Activated CD4-positive, alpha-beta memory T cell treated with anti-CD3 and anti-CD28 coated beads for 36 hours (primary cell): Measurements from ENCODE around the gene ZNF341. TPM values are rescaled to one million over a fixed set of nuclear protein-coding genes. Genes with fewer than 3 reads are reported as not detected.
"Not testable (repeated sequence)": the region's sequence is repeated elsewhere in the genome, so short reads cannot be mapped to it uniquely, and the experiment has no call there.

Source experiments
- CTCF ChIA-PET: fragments of 350-600 bp; sonication (Branson Sonifier 250); formaldehyde crosslinking; loops from one replicate; lab custom pipeline; 2021; ENCODE audit warnings: antibody characterized with exemption, inconsistent platforms; lab: Charles Lee
- POLR2A ChIA-PET: fragments of 350-600 bp; sonication (Branson Sonifier 250); formaldehyde crosslinking; loops from one replicate; lab custom pipeline; 2021; ENCODE audit warnings: antibody characterized with exemption; lab: Charles Lee
- DNase-seq: peaks from one replicate; pipeline ENCODE4 v3.0.0-alpha.2; 2020
- H3K27ac Mint-ChIP-seq: one replicate; pipeline ENCODE4 v1.8.0; 2021; ENCODE audit warnings: mixed read lengths
- H3K27me3 Mint-ChIP-seq: one replicate; pipeline ENCODE4 v1.8.0; 2021; ENCODE audit warnings: mixed read lengths
- H3K36me3 Mint-ChIP-seq: one replicate; pipeline ENCODE4 v1.8.0; 2021; ENCODE audit warnings: mixed read lengths
- H3K4me1 Mint-ChIP-seq: one replicate; pipeline ENCODE4 v1.8.0; 2021; ENCODE audit warnings: low read depth, mixed read lengths
- H3K4me3 Mint-ChIP-seq: one replicate; pipeline ENCODE4 v1.8.0; 2021; ENCODE audit warnings: mild to moderate bottlenecking, mixed read lengths
- H3K9me3 Mint-ChIP-seq: one replicate; pipeline ENCODE4 v1.8.0; 2021; ENCODE audit warnings: mixed read lengths
- intact Hi-C: fragments of 100-400 bp; cut with micrococcal nuclease; formaldehyde crosslinking; loops from one replicate; pipeline ENCODE4 v1.15.1; 2023
- total RNA-seq, 2 experiments: library from RNA; stranded (reverse); gene quantifications; one replicate each; pipeline ENCODE4 v1.2.3, GENCODE V29; 2021

Gene ZNF341
- total RNA-seq, 2 experiments from 2014 or later = 5.9 TPM

DNA sequence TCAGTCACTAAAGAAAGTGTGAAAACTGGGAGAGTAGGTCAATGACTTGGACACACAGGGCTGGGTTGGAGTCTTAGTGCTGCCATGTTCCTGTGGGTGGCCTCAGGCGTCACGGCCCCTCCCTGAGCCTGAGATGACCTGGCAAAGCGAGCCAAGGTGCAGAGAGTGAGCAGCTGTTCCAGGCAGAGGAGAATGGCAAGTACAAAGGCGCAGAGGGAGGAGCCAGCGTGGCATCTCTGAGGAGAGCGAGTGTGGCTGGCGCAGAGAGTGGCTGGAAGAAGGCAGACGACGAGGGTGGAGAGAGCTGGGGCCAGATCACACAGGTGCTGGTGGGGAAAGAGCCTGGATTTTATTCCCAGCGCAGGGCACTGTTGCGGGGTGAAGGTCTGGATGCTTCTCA is 58.8 kb downstream of the ZNF341 start:
- H3K4me3 Mint-ChIP-seq = no peak overlapping the region
- peaks cover 12% of the 10 kb centered on the region for H3K4me1 Mint-ChIP-seq
- POLR2A ChIA-PET = no interaction called here
- no peak overlapping the region for H3K27ac Mint-ChIP-seq
- no peaks in the 10 kb centered on the region for H3K27me3 Mint-ChIP-seq
- DNase-seq = no peak
- intact Hi-C loops = no loop called here
- peaks cover 9% of the 10 kb centered on the region for H3K36me3 Mint-ChIP-seq
- CTCF ChIA-PET = interaction anchor here (2.4 to 2.5 kb wide), 2 partner anchors 11 to 125 kb away, joined by 12 to 13 read pairs; no protein-coding TSS in a partner anchor
- no peaks in the 10 kb centered on the region for H3K9me3 Mint-ChIP-seq

DNA sequence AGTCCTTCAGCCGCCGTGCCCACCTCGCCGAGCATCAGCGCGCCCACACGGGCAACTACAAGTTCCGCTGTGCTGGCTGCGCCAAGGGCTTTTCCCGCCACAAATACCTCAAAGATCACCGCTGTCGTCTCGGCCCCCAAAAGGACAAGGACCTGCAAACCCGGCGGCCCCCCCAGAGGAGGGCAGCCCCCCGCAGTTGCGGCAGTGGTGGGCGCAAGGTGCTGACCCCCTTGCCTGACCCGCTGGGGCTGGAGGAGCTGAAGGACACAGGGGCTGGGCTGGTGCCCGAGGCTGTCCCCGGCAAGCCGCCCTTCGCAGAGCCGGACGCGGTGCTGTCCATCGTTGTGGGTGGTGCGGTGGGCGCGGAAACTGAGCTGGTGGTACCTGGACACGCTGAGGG is 59.2 kb downstream of the ZNF341 start:
- intact Hi-C loops = no loop called here
- no peak overlapping the region for H3K27ac Mint-ChIP-seq
- H3K36me3 Mint-ChIP-seq = peaks cover 9% of the 10 kb centered on the region
- no peaks in the 10 kb centered on the region for H3K27me3 Mint-ChIP-seq
- ChIA-PET POLR2A (no interaction called here), CTCF (interaction anchor here (1.2 to 2.5 kb wide), 3 partner anchors 10 to 124 kb away, joined by 3 to 13 read pairs (median 12); no protein-coding TSS in a partner anchor)
- H3K4me1 Mint-ChIP-seq = peaks cover 11% of the 10 kb centered on the region
- H3K9me3 Mint-ChIP-seq = no peaks in the 10 kb centered on the region
- no peak for DNase-seq
- no peak overlapping the region for H3K4me3 Mint-ChIP-seq

DNA sequence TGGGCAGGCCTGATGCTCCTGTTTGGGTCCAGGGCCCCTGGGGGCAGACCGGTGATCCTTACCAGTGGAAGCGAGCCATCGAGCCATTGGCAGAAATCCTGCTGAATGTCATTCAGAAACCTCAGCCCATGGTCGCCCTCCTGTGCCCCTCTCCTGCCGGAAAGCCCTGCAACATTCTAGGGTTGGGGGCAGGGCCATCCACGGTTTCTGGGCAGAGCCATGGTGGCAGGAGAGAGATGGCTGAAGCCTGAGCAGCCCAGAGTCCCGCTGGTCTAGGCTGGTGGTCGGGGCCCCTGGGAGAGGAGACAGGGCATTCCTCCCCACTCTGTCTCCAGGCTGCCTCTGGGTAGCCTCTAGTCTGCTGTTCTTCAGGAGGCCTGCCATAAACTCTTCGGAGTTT is 59.7 kb downstream of the ZNF341 start:
- no peak overlapping the region for H3K27ac Mint-ChIP-seq
- ChIA-PET CTCF (interaction anchor here (0.6 to 2.5 kb wide), 24 partner anchors 9 to 339 kb away, joined by 3 to 14 read pairs (median 5); partner anchors contain the start of gene CHMP4B), POLR2A (no interaction called here)
- peaks cover 9% of the 10 kb centered on the region for H3K4me1 Mint-ChIP-seq
- H3K36me3 Mint-ChIP-seq = peaks cover 9% of the 10 kb centered on the region
- no peaks in the 10 kb centered on the region for H3K9me3 Mint-ChIP-seq
- DNase-seq = no peak
- H3K27me3 Mint-ChIP-seq = no peaks in the 10 kb centered on the region
- intact Hi-C loops = no loop called here
- H3K4me3 Mint-ChIP-seq = no peak overlapping the region

GRCh38 chr20:33791959-33792597 is 60.3 kb downstream of the ZNF341 start:
- Mint-ChIP-seq H3K4me3 (no peak overlapping the region), H3K9me3 (no peaks in the 10 kb centered on the region), H3K27me3 (no peaks in the 10 kb centered on the region), H3K27ac (no peak overlapping the region), H3K36me3 (peaks cover 9% of the 10 kb centered on the region), H3K4me1 (peaks cover 7% of the 10 kb centered on the region)
- ChIA-PET CTCF (interaction anchor here (0.6 to 2.5 kb wide), 27 partner anchors 9 to 928 kb away, joined by 3 to 14 read pairs (median 5); partner anchors contain the start of gene CHMP4B), POLR2A (interaction anchor here (0.6 kb wide), 1 partner anchor 19 kb away, joined by 3 read pairs; no protein-coding TSS in a partner anchor)
- DNase-seq = peak; percentile 60
- intact Hi-C loops = loop anchor here (1.0 kb wide), 1 partner anchor 123 kb away; no protein-coding TSS in a partner anchor

DNA sequence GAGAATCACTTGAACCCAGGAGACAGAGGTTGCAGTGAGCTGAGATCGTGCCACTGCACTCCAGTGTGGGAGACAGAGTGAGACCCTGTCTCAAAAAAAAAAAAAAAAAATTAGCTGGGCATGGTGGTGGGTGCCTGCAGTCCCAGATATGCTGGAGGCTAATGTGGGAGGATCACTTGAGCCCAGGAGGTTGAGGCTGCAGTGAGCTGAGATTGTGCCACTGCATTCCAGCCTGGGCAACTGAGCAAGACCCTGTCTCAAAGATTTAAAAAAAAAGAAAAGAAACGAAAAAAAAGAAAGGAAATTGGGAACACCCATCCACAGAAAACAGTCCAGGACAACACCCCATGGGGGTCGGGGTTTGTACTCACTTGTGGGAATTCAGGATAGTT is 60.8 kb downstream of the ZNF341 start:
- H3K27ac Mint-ChIP-seq, DNase-seq, H3K4me3 Mint-ChIP-seq, H3K4me1 Mint-ChIP-seq, H3K36me3 Mint-ChIP-seq, H3K27me3 Mint-ChIP-seq, H3K9me3 Mint-ChIP-seq: not testable (repeated sequence)
- ChIA-PET POLR2A (interaction anchor here (0.6 kb wide), 1 partner anchor 18 kb away, joined by 3 read pairs; no protein-coding TSS in a partner anchor), CTCF (interaction anchor here (0.6 to 2.5 kb wide), 23 partner anchors 9 to 927 kb away, joined by 3 to 14 read pairs (median 5); partner anchors contain the start of gene CHMP4B)
- intact Hi-C loops = loop anchor here (1.0 kb wide), 1 partner anchor 123 kb away; no protein-coding TSS in a partner anchor

GRCh38 chr20:33793011-33793931 is 61.5 kb downstream of the ZNF341 start:
- ChIA-PET CTCF (interaction anchor here (0.7 to 2.5 kb wide), 18 partner anchors 8 to 338 kb away, joined by 3 to 14 read pairs (median 4); partner anchors contain the start of gene CHMP4B), POLR2A (no interaction called here)
- Mint-ChIP-seq H3K27ac (no peak overlapping the region), H3K36me3 (peaks cover 9% of the 10 kb centered on the region), H3K4me1 (no peaks in the 10 kb centered on the region), H3K4me3 (no peak overlapping the region), H3K27me3 (no peaks in the 10 kb centered on the region), H3K9me3 (no peaks in the 10 kb centered on the region)
- intact Hi-C loops = no loop called here
- no peak for DNase-seq

GRCh38 chr20:33796263-33796906 is 64.6 kb downstream of the ZNF341 start:
- H3K9me3 Mint-ChIP-seq = no peaks in the 10 kb centered on the region
- ChIA-PET POLR2A (no interaction called here), CTCF (no interaction called here)
- H3K27ac Mint-ChIP-seq = no peak overlapping the region
- no peaks in the 10 kb centered on the region for H3K4me1 Mint-ChIP-seq
- intact Hi-C loops = no loop called here
- H3K36me3 Mint-ChIP-seq = no peaks in the 10 kb centered on the region
- H3K27me3 Mint-ChIP-seq = no peaks in the 10 kb centered on the region
- H3K4me3 Mint-ChIP-seq = no peak overlapping the region
- no peak for DNase-seq

DNA sequence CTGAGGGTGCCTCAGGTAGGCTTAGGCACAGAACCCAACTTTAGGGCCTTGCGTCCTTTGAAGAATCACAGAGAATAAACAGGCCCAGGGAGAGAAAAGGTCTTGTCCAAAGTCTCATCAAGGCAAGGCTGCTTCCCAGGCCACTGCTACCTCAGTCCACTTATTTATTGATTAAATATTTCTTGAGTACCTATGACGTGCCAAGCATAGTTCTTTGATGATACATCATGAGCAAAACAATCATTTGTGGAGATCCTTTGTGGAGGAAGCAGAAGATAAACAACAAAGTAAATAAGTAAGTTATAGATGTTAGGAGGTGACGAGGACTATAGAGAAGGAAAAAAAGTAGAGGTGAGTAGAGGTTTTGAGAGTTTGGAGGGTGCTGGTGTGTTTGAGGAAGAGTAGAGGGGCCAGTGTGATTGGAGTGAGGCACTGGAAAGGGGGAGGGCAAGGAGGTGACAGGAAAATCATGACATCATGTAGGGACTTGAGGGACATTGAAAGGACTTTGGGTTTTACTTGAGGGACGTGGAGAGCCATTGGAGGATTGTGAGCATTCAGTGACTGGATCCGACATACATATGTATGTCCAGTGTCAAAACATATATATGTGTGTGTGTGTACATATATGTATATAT is 65.2 kb downstream of the ZNF341 start:
- DNase-seq = no peak
- POLR2A ChIA-PET = no interaction called here
- no peaks in the 10 kb centered on the region for H3K4me1 Mint-ChIP-seq
- no peak overlapping the region for H3K27ac Mint-ChIP-seq
- no peak overlapping the region for H3K4me3 Mint-ChIP-seq
- intact Hi-C loops = no loop called here
- no peaks in the 10 kb centered on the region for H3K27me3 Mint-ChIP-seq
- H3K36me3 Mint-ChIP-seq = no peaks in the 10 kb centered on the region
- CTCF ChIA-PET = no interaction called here
- H3K9me3 Mint-ChIP-seq = no peaks in the 10 kb centered on the region

DNA sequence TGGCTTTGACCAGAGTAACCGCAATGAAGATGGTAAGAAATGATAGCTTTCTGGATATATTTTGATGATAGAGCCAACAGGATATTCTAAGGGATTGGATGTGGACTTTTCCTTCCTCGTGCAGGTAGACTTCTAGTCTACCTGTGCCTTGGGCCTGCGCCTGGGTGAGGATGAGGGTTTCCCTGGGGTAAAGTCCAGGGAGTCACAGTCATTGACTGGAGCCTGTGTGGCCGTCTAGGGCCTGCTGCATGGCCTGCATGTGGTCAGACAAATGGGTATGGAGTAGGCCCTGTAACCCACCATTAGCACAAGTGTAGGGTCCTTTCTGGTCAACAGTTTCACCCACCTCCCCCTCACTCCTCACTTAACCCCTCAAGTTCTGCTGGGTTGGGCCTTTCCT is 66.6 kb downstream of the ZNF341 start:
- intact Hi-C loops = no loop called here
- POLR2A ChIA-PET = no interaction called here
- no peak overlapping the region for H3K4me3 Mint-ChIP-seq

DNA sequence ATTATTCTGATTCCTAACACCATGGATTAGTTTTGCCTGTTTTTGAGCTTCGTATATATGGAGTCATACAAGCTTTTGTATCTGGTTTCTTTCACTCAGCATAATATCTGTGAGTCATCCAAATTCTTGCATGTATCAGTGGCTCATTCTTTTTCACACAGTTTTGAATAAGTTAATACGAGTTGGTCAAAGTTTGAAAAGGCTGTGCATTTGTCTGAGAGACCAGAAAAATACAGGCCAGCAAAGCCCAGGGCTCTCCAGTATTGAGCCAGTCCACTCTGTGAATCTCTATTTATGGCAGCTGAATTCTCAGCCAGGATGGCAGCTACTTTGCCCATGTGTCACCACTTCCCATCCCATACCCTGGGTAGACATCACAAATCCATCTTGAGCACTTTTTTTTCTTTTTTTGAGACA is 72.1 kb downstream of the ZNF341 start:
- ChIA-PET POLR2A (no interaction called here), CTCF (interaction anchor here (1.0 to 1.9 kb wide), 2 partner anchors 12 to 59 kb away, joined by 4 to 8 read pairs; no protein-coding TSS in a partner anchor)
- intact Hi-C loops = no loop called here
- H3K4me3 Mint-ChIP-seq = no peak overlapping the region
- no peak for DNase-seq
- no peaks in the 10 kb centered on the region for H3K9me3 Mint-ChIP-seq
- no peaks in the 10 kb centered on the region for H3K36me3 Mint-ChIP-seq
- no peaks in the 10 kb centered on the region for H3K4me1 Mint-ChIP-seq
- H3K27me3 Mint-ChIP-seq = no peaks in the 10 kb centered on the region
- no peak overlapping the region for H3K27ac Mint-ChIP-seq

More for the DNA sequence above, 66.6 kb downstream of the ZNF341 start:
- Mint-ChIP-seq H3K27ac (no peak overlapping the region), H3K9me3 (no peaks in the 10 kb centered on the region), H3K36me3 (no peaks in the 10 kb centered on the region), H3K27me3 (no peaks in the 10 kb centered on the region), H3K4me1 (no peaks in the 10 kb centered on the region)
- CTCF ChIA-PET = no interaction called here
- DNase-seq = no peak

DNA sequence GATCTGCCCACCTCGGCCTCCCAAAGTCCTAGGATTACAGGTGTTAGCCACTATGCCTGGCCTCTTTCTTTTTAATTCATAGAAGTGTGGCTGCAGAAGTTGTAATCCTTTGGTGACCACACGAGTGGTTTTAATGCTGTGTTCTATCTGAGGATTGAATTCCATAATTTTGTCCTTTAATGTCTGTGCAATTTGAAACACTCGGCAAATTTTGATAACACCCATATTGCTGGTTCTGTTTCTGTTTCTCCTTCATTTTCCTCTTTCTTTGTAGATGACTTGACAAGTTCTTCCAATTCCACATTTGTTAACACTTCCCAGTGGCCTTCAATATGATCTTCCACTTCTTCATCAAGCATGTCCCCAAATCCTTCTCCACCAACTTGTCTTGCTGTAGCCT is 76.6 kb downstream of the ZNF341 start:
- H3K27ac Mint-ChIP-seq = no peak overlapping the region
- no peak for DNase-seq
- ChIA-PET CTCF (no interaction called here), POLR2A (no interaction called here)
- intact Hi-C loops = no loop called here
- peaks cover 14% of the 10 kb centered on the region for H3K36me3 Mint-ChIP-seq
- H3K4me3 Mint-ChIP-seq = no peak overlapping the region
- H3K9me3 Mint-ChIP-seq = no peaks in the 10 kb centered on the region
- H3K4me1 Mint-ChIP-seq = peaks cover 14% of the 10 kb centered on the region
- no peaks in the 10 kb centered on the region for H3K27me3 Mint-ChIP-seq
